HG03457 (cell line): ENCODE measurements around the gene WRNIP1.
A peak's percentile ranks its signal among the peaks of the same experiment; 100 is the strongest.
"Not testable (repeated sequence)": the region's sequence is repeated elsewhere in the genome, so short reads cannot be mapped to it uniquely, and the experiment has no call there.

Experiments
- ATAC-seq: cut with Tn5 transposase; IDR thresholded peaks from one replicate; pipeline ENCODE4 v1.9.1; 2021; ENCODE audit warnings: moderate number of reproducible peaks; ENCODE audit not compliant: unreplicated experiment

WRNIP1 gene

GRCh38 chr6:2760882-2761842, 4.0 kb upstream of the WRNIP1 start:
- ATAC-seq = no peak

GRCh38 chr6:2762868-2763267, 2.3 kb upstream of the WRNIP1 start:
- not testable (repeated sequence) for ATAC-seq

- ATAC-seq = no peak
These were observed 1.8 kb upstream of the WRNIP1 start for GRCh38 chr6:2763345-2763841.

GRCh38 chr6:2763876-2764540, 1.2 kb upstream of the WRNIP1 start:
- no peak for ATAC-seq

GRCh38 chr6:2764610-2765165, 505 bp upstream of the WRNIP1 start:
- ATAC-seq = peak; percentile 46

GRCh38 chr6:2765896-2766766, 938 bp downstream of the WRNIP1 start:
- ATAC-seq = peak; percentile 4

GRCh38 chr6:2766767-2767656, 1.8 kb downstream of the WRNIP1 start:
- no peak for ATAC-seq

GRCh38 chr6:2767657-2768524, 2.7 kb downstream of the WRNIP1 start:
- no peak for ATAC-seq

- no peak for ATAC-seq
These were observed 3.5 kb downstream of the WRNIP1 start for GRCh38 chr6:2768696-2769095.

GRCh38 chr6:2770171-2770570, 5.0 kb downstream of the WRNIP1 start:
- ATAC-seq = no peak

GRCh38 chr6:2771079-2771478, 5.9 kb downstream of the WRNIP1 start:
- no peak for ATAC-seq

- ATAC-seq = no peak
These were observed 7.6 kb downstream of the WRNIP1 start for GRCh38 chr6:2772840-2773239.

- ATAC-seq = no peak
These were observed 8.3 kb downstream of the WRNIP1 start for GRCh38 chr6:2773449-2773848.

- no peak for ATAC-seq
These were observed 9.8 kb downstream of the WRNIP1 start for GRCh38 chr6:2775003-2775402.

GRCh38 chr6:2777249-2777648, 12.1 kb downstream of the WRNIP1 start:
- ATAC-seq = no peak

GRCh38 chr6:2780102-2780737, 15.0 kb downstream of the WRNIP1 start:
- no peak for ATAC-seq

GRCh38 chr6:2781685-2782355, 16.6 kb downstream of the WRNIP1 start:
- no peak for ATAC-seq

- ATAC-seq = no peak
These were observed 17.1 kb downstream of the WRNIP1 start for GRCh38 chr6:2782356-2782708.
